ENCODE results near the gene ALG12. TPM values are rescaled to one million over a fixed set of nuclear protein-coding genes. Genes with fewer than 3 reads are reported as not detected.

The ALG12 gene
- total and polyA plus RNA-seq, 2 experiments from 2014 or later = 18.7 to 23.3 TPM

DNA sequence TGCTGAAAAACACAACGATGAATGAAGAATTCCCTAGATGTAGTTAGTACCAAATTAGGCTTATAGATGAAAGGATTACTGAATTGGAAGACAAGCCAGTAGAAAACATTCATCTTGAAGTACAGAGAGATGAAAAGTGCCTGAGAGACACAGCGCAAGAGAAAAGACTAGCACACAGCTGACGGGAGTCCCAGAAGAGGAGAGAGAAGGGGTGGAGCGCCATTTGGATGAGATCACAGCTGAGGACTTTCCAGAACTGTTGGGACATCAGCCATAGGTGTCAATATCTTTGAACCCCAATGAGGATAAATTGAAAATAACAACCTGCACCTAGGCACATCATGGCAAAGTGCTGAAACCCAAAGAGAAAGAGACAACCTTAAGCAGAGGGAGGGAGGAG, 25.2 kb downstream of the ALG12 start (continued):
- TF ChIP-seq CTCF (conservative IDR thresholded peaks at IDR 0.05; ENCODE audit: low read depth in 2 of 2) (no peak), EZH2 (IDR thresholded peaks at IDR 0.05; ENCODE audit: low read depth, unreplicated experiment) (no peak), NANOG (IDR thresholded peaks at IDR 0.05; ENCODE audit: borderline replicate concordance) (no peak), ZNF114 (CRISPR knock-in tag; IDR thresholded peaks at IDR 0.05) (no peak)
- TF ChIP-seq, protein P1, sequence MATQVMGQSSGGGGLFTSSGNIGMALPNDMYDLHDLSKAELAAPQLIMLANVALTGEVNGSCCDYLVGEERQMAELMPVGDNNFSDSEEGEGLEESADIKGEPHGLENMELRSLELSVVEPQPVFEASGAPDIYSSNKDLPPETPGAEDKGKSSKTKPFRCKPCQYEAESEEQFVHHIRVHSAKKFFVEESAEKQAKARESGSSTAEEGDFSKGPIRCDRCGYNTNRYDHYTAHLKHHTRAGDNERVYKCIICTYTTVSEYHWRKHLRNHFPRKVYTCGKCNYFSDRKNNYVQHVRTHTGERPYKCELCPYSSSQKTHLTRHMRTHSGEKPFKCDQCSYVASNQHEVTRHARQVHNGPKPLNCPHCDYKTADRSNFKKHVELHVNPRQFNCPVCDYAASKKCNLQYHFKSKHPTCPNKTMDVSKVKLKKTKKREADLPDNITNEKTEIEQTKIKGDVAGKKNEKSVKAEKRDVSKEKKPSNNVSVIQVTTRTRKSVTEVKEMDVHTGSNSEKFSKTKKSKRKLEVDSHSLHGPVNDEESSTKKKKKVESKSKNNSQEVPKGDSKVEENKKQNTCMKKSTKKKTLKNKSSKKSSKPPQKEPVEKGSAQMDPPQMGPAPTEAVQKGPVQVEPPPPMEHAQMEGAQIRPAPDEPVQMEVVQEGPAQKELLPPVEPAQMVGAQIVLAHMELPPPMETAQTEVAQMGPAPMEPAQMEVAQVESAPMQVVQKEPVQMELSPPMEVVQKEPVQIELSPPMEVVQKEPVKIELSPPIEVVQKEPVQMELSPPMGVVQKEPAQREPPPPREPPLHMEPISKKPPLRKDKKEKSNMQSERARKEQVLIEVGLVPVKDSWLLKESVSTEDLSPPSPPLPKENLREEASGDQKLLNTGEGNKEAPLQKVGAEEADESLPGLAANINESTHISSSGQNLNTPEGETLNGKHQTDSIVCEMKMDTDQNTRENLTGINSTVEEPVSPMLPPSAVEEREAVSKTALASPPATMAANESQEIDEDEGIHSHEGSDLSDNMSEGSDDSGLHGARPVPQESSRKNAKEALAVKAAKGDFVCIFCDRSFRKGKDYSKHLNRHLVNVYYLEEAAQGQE (IDR thresholded peaks at IDR 0.05; ENCODE audit: unreplicated experiment) = no peak
- TF ChIP-seq, protein P2, sequence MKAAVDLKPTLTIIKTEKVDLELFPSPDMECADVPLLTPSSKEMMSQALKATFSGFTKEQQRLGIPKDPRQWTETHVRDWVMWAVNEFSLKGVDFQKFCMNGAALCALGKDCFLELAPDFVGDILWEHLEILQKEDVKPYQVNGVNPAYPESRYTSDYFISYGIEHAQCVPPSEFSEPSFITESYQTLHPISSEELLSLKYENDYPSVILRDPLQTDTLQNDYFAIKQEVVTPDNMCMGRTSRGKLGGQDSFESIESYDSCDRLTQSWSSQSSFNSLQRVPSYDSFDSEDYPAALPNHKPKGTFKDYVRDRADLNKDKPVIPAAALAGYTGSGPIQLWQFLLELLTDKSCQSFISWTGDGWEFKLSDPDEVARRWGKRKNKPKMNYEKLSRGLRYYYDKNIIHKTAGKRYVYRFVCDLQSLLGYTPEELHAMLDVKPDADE (IDR thresholded peaks at IDR 0.05) = no peak

DNA sequence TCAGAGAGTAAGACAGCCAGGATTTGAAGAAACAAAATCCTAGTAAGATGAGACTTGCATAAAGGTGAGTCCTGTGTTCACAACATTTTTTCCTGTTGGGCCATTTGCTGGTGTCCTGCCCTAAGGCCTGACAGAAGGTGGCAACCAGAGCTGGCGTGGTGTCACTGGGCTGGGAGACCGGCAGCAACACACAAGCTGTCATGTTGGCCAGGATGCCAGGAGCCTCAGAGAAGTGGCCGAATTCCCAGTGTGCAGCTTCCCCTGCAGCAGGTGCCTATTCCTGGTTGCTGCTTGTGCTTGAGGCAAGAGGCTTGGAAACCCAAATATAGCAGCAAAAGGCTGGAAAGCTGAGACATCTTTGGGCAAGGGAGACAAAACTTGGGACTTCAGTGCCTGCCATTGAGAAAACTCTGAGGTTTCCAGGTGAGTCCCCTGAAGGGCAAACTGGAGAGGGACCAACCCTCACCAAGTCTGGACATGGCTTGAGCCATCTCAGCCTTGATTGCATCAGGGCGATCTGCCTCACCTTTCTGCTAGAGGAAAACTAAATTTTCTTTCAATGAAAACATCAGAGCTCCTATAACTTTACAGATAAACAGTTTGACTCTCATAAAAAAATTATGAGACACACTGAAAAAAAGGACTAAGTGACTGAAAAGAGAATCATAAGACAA, 25.9 kb downstream of the ALG12 start:
- Histone ChIP-seq H2AFZ (no peak overlapping the region), H3K36me3 (ENCODE audit: insufficient read depth) (peaks cover 4% of the 10 kb centered on the region), H3K79me2 (replicated peaks; ENCODE audit: insufficient read depth) (0 out of 2 replicates have a peak, but pooled peaks cover 9% of the 10 kb centered on the region), H3K27me3 (ENCODE audit: insufficient read depth) (no peaks in the 10 kb centered on the region), H3F3A (replicated peaks; ENCODE audit: low read depth) (no peaks in the 10 kb centered on the region), H3K9me2 (ENCODE audit: insufficient read depth) (0 out of 2 replicates have a peak, but pooled peaks cover 4% of the 10 kb centered on the region), H3K4me3 (no peak overlapping the region), H4K20me1 (replicated peaks; ENCODE audit: insufficient read depth) (no peaks in the 10 kb centered on the region; the same call in 1 of the 2 replicates), H3K4me1 (ENCODE audit: insufficient read depth) (no peaks in the 10 kb centered on the region), H3K27ac (ENCODE audit: low read depth) (no peak overlapping the region), H3K4me2 (no peak overlapping the region)
- ATAC-seq = no peak
- H3K4me3 Mint-ChIP-seq = no peak overlapping the region
- TF ChIP-seq ZNF331 (CRISPR knock-in tag; IDR thresholded peaks at IDR 0.05; ENCODE audit: low read depth) = no peak
- no peak for TF ChIP-seq NANOG (IDR thresholded peaks at IDR 0.05; ENCODE audit: borderline replicate concordance)
- no peak for TF ChIP-seq CREB1 (CRISPR knock-in tag; IDR thresholded peaks at IDR 0.05; ENCODE audit: low read depth)
- no peak for TF ChIP-seq ZNF114 (CRISPR knock-in tag; IDR thresholded peaks at IDR 0.05)
- peaks cover 38% of the 10 kb centered on the region for H3K9me3 Mint-ChIP-seq
- H3K4me1 Mint-ChIP-seq = no peaks in the 10 kb centered on the region
- DNase-seq (ENCODE audit: low spot score) = no peak
- peaks cover 5% of the 10 kb centered on the region for H3K27me3 Mint-ChIP-seq (ENCODE audit: insufficient read depth, low read depth, poor library complexity)
- peaks cover 80% of the 10 kb centered on the region for H3K36me3 Mint-ChIP-seq (ENCODE audit: low read depth)
- H3K27ac Mint-ChIP-seq = no peak overlapping the region

Measured in GM23338 (cell line).